IMR-90 (cell line): Measurements from ENCODE around the gene LENEP.

ENCODE experiments used
- CEBPB ChIP-seq: IDR thresholded peaks from 2 replicates; pipeline ENCODE4 v1.6.1; 2012; ENCODE audit warnings: low read depth, low read length, improper control_type of control experiment
- CHD1 ChIP-seq: IDR thresholded peaks from 2 replicates; pipeline ENCODE4 v1.6.1; 2012; ENCODE audit warnings: low read depth, low read length, improper control_type of control experiment
- MAZ ChIP-seq: IDR thresholded peaks from 2 replicates; pipeline ENCODE4 v1.6.1; 2012; ENCODE audit warnings: low read depth, mild to moderate bottlenecking, low read length, improper control_type of control experiment, moderate library complexity, borderline replicate concordance
- RAD21 ChIP-seq: IDR thresholded peaks from 2 replicates; pipeline ENCODE4 v1.6.1; 2012; ENCODE audit warnings: low read length, improper control_type of control experiment
- TF ChIP-seq, protein P1 (sequence below): conservative IDR thresholded peaks from 2 replicates; pipeline ENCODE4 v1.5.1; 2012; ENCODE audit warnings: mild to moderate bottlenecking, low read depth, low read length, improper control_type of control experiment

DNA sequence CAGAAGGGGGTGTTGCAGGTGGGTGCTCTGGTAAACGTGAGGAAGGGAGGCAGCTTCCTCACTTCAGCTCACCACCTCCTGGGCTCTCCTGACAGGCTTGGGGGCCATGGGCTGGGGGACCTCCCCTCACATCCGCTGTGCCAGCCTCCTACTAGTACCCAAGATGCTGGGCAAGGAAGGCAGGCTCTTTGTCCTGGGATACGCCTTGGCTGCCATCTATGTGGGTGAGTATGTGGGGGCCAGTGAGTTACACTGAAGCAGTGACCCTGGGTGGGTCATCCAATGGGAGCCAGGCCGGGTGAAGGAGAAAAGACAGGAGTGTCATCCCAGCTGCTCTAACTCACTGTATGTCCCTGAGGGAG, 45.9 kb downstream of the LENEP start:
- TF ChIP-seq, protein P1, sequence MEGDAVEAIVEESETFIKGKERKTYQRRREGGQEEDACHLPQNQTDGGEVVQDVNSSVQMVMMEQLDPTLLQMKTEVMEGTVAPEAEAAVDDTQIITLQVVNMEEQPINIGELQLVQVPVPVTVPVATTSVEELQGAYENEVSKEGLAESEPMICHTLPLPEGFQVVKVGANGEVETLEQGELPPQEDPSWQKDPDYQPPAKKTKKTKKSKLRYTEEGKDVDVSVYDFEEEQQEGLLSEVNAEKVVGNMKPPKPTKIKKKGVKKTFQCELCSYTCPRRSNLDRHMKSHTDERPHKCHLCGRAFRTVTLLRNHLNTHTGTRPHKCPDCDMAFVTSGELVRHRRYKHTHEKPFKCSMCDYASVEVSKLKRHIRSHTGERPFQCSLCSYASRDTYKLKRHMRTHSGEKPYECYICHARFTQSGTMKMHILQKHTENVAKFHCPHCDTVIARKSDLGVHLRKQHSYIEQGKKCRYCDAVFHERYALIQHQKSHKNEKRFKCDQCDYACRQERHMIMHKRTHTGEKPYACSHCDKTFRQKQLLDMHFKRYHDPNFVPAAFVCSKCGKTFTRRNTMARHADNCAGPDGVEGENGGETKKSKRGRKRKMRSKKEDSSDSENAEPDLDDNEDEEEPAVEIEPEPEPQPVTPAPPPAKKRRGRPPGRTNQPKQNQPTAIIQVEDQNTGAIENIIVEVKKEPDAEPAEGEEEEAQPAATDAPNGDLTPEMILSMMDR: no peak
- no peak for TF ChIP-seq CEBPB
- no peak for TF ChIP-seq CHD1
- no peak for TF ChIP-seq RAD21
- TF ChIP-seq MAZ: no peak
